Esophagus muscularis mucosa (tissue), 4 donors: ENCODE data around the gene PRRC2C. TPM values are rescaled to one million over a fixed set of nuclear protein-coding genes. Genes with fewer than 3 reads are reported as not detected.

ENCODE experiments used
- DNase-seq: peaks from one replicate; pipeline ENCODE4 v3.0.0-alpha.2; 2017; ENCODE audit errors: extremely low spot score
- H3K27ac ChIP-seq, 4 donors: fragments of 200-600 bp; sonication (generic); replicated peaks in 1 of 4; 1 replicate in 3 of 4; 2 replicates in 1 of 4; pipeline ENCODE4 v1.5.1; 2016 to 2019; ENCODE audit warnings: mild to moderate bottlenecking in 1 of 4
- H3K27me3 ChIP-seq, 4 donors: fragments of 200-600 bp; sonication (generic); one replicate each; pipeline versions ENCODE4 v1.5.1 to v1.6.0; 2016 to 2019
- H3K36me3 ChIP-seq, 4 donors: fragments of 200-600 bp; sonication (generic); one replicate each; pipeline ENCODE4 v1.5.1; 2016 to 2019
- H3K4me1 ChIP-seq, 4 donors: fragments of 200-600 bp; sonication (generic); one replicate each; pipeline ENCODE4 v1.5.1; 2016 to 2019
- H3K4me3 ChIP-seq, 4 donors: fragments of 200-600 bp; sonication (generic); 1 replicate in 2 of 4; 2 replicates in 2 of 4; pipeline ENCODE4 v1.5.1; 2016 to 2019; ENCODE audit warnings: mild to moderate bottlenecking in 4 of 4, moderate library complexity in 1 of 4
- H3K9me3 ChIP-seq, 4 donors: fragments of 200-600 bp; sonication (generic); 1 replicate in 3 of 4; 2 replicates in 1 of 4; pipeline ENCODE4 v1.5.1; 2016 to 2019
- CTCF ChIP-seq, 3 experiments: fragments of 200-600 bp in 2 of 3; fragments of 450-650 bp in 1 of 3; sonication (generic) in 2 of 3; IDR thresholded peaks; one replicate each; pipeline ENCODE4 v1.5.1; 2017 to 2019; ENCODE audit warnings: antibody characterized with exemption in 3 of 3, mild to moderate bottlenecking in 2 of 3, moderate library complexity in 1 of 3
- EP300 ChIP-seq: sonication (generic); formaldehyde crosslinking; IDR thresholded peaks from one replicate; pipeline ENCODE4 v1.6.1; 2017; ENCODE audit warnings: antibody characterized with exemption
- POLR2A ChIP-seq: fragments of 450-650 bp; IDR thresholded peaks from one replicate; pipeline ENCODE4 v1.6.1; 2017; ENCODE audit warnings: antibody characterized with exemption, moderate library complexity, mild to moderate bottlenecking, low read depth
- POLR2AphosphoS5 ChIP-seq, 2 donors: sonication (generic); formaldehyde crosslinking; IDR thresholded peaks; one replicate each; pipeline ENCODE4 v1.6.1; 2017; ENCODE audit warnings: antibody characterized with exemption in 2 of 2
- WGBS: methylation state at CpG from one replicate; pipeline ENCODE4 v1.1.5; 2018; 5-methylcytosine and 5-hydroxymethylcytosine counted together
- intact Hi-C: fragments of 100-400 bp; cut with DNase I; formaldehyde crosslinking; loops from one replicate; pipeline ENCODE4 v1.15.1; 2023
- small RNA-seq, 3 donors: library from RNA; depleted of rRNA; stranded (forward); fragments of <200 nt; gene quantifications; one replicate each; pipeline ENCODE3, GENCODE V24; 2016
- total RNA-seq, 4 donors: library from RNA; depleted of rRNA; stranded (reverse); fragments of >200 nt; gene quantifications; one replicate each; pipeline versions ENCODE4 v1.1.0 to v1.2.1, GENCODE V29; 2016

Gene PRRC2C
- total RNA-seq, 4 donors from 2014 or later = 63.8 to 79.3 (median 66.6) TPM

GRCh38 chr1:171642197-171642596, 156.9 kb downstream of the PRRC2C start:
- intact Hi-C loops = no loop called here
- H3K4me3 ChIP-seq = no peak overlapping the region
- no peak overlapping the region for H3K27ac ChIP-seq
- H3K36me3 ChIP-seq = peaks cover 0 to 8% (median 3%) of the 10 kb centered on the region in 4 donors
- H3K4me1 ChIP-seq = peaks cover 17 to 34% (median 27%) of the 10 kb centered on the region in 4 donors
- WGBS = 100% methylated on average over 2 of the region's 4 CpGs
- H3K9me3 ChIP-seq = no peaks in the 10 kb centered on the region
- no peak for DNase-seq
- H3K27me3 ChIP-seq = no peaks in the 10 kb centered on the region
- TF ChIP-seq POLR2A (no peak), EP300 (no peak), POLR2AphosphoS5 (IDR thresholded peaks at IDR 0.05) (no peak), CTCF (IDR thresholded peaks at IDR 0.05) (no peak)

Small RNAs within 50 kb of the gene (small RNA-seq; reads per million reads assigned to genes)
- 0 reads per million in 3 donors for gene CYCSP53

Other genes starting within 250 kb of the PRRC2C start
- gene FMO1, start 237.0 kb upstream of the PRRC2C start, total RNA-seq = under 1 TPM in 1 of 4 donors, not detected in 3; 0.34 TPM
- gene FMO4, start 171.3 kb upstream of the PRRC2C start, total RNA-seq = 1 to 10 TPM; 1.2 to 3.2 (median 1.7) TPM
- not detected for gene MYOCOS, start 136.7 kb downstream of the PRRC2C start, total RNA-seq
- gene MYOC, start 167.2 kb downstream of the PRRC2C start, total RNA-seq = 100 to 1,000 TPM in 3 of 4 donors, 10 to 100 TPM in 1; 87.6 to 179 (median 125) TPM